ENCODE measurements around the gene LRRC28.

DNA sequence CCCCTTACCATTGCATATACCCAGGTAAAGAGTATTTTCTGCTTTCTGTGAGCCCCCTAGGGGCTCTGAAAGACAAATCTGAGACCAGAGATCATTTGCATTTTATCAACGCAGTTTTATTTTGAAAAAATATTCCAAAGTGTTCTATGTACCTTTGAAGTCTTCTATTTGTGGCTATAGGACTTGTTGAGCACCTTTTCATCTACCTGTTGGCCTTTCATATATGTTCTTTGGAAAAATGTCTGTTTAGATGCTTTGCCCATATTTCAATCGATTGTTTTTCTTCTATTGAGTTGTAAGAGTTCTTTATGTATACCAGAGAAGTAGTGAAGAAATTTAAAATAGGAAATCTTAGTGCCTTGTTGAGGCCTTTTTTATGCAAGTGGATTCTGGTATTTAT lies 94.0 kb downstream of the LRRC28 start:
- TF ChIP-seq, protein P1, sequence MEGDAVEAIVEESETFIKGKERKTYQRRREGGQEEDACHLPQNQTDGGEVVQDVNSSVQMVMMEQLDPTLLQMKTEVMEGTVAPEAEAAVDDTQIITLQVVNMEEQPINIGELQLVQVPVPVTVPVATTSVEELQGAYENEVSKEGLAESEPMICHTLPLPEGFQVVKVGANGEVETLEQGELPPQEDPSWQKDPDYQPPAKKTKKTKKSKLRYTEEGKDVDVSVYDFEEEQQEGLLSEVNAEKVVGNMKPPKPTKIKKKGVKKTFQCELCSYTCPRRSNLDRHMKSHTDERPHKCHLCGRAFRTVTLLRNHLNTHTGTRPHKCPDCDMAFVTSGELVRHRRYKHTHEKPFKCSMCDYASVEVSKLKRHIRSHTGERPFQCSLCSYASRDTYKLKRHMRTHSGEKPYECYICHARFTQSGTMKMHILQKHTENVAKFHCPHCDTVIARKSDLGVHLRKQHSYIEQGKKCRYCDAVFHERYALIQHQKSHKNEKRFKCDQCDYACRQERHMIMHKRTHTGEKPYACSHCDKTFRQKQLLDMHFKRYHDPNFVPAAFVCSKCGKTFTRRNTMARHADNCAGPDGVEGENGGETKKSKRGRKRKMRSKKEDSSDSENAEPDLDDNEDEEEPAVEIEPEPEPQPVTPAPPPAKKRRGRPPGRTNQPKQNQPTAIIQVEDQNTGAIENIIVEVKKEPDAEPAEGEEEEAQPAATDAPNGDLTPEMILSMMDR (IDR thresholded peaks at IDR 0.05): no peak
- TF ChIP-seq POLR2AphosphoS5 (IDR thresholded peaks at IDR 0.05; ENCODE audit: low read depth, low read length): no peak
- TF ChIP-seq REST (IDR thresholded peaks at IDR 0.05; ENCODE audit: insufficient read depth in 1 of 2, low read depth in 2 of 2, low read length in 1 of 2): no peak
